Prostate gland (tissue), 2 donors: ENCODE data around the gene GNG2. TPM values are rescaled to one million over a fixed set of nuclear protein-coding genes. Genes with fewer than 3 reads are reported as not detected.

ENCODE experiments used
- DNase-seq: peaks from one replicate; pipeline ENCODE4 v3.0.0-alpha.2; 2019; ENCODE audit warnings: low spot score
- H3K27ac ChIP-seq, 2 donors: fragments of 200-600 bp; sonication (generic); 2 replicates each; pipeline ENCODE4 v1.5.1; 2017 to 2019
- H3K27me3 ChIP-seq: fragments of 200-600 bp; sonication (generic); replicated peaks from 2 replicates; pipeline ENCODE4 v1.5.1; 2019; ENCODE audit not compliant: insufficient read depth
- H3K36me3 ChIP-seq, 2 donors: fragments of 200-600 bp; sonication (generic); 1 replicate in 1 of 2; 2 replicates in 1 of 2; pipeline versions ENCODE4 v1.5.1 to v1.8.1; 2017 to 2019
- H3K4me1 ChIP-seq: fragments of 200-600 bp; sonication (generic); replicated peaks from 2 replicates; pipeline ENCODE4 v1.5.1; 2019
- H3K4me3 ChIP-seq, 2 donors: fragments of 200-600 bp; sonication (generic); 2 replicates each; pipeline ENCODE4 v1.5.1; 2017 to 2019
- H3K9me3 ChIP-seq: fragments of 200-600 bp; sonication (generic); 2 replicates; pipeline ENCODE4 v1.5.1; 2017
- CTCF ChIP-seq, 4 experiments: fragments of 200-600 bp in 2 of 4; fragments of 450-650 bp in 2 of 4; sonication (generic) in 2 of 4; IDR thresholded peaks; 1 replicate in 3 of 4; 2 replicates in 1 of 4; pipeline ENCODE4 v1.5.1; 2016 to 2019; ENCODE audit warnings: antibody characterized with exemption in 4 of 4, mild to moderate bottlenecking in 2 of 4, moderate library complexity in 2 of 4
- POLR2A ChIP-seq: fragments of 450-650 bp; IDR thresholded peaks from one replicate; pipeline ENCODE4 v1.6.1; 2016; ENCODE audit warnings: antibody characterized with exemption, mild to moderate bottlenecking
- POLR2AphosphoS5 ChIP-seq: sonication (generic); formaldehyde crosslinking; IDR thresholded peaks from one replicate; pipeline ENCODE4 v1.6.1; 2017; ENCODE audit warnings: antibody characterized with exemption
- WGBS: methylation state at CpG from one replicate; pipeline ENCODE4 v1.1.5; 2018; 5-methylcytosine and 5-hydroxymethylcytosine counted together
- intact Hi-C: fragments of 100-400 bp; cut with DNase I; formaldehyde crosslinking; loops from one replicate; pipeline ENCODE4 v1.14.2; 2022
- total RNA-seq, 2 donors: library from RNA; depleted of rRNA; stranded (reverse); fragments of >200 nt; gene quantifications; one replicate each; pipeline ENCODE4 v1.1.0, GENCODE V29; 2016

GNG2 gene
- total RNA-seq = 100 to 1,000 TPM in 1 of 2 donors, 1 to 10 TPM in 1; 2.7 to 120 TPM

DNA sequence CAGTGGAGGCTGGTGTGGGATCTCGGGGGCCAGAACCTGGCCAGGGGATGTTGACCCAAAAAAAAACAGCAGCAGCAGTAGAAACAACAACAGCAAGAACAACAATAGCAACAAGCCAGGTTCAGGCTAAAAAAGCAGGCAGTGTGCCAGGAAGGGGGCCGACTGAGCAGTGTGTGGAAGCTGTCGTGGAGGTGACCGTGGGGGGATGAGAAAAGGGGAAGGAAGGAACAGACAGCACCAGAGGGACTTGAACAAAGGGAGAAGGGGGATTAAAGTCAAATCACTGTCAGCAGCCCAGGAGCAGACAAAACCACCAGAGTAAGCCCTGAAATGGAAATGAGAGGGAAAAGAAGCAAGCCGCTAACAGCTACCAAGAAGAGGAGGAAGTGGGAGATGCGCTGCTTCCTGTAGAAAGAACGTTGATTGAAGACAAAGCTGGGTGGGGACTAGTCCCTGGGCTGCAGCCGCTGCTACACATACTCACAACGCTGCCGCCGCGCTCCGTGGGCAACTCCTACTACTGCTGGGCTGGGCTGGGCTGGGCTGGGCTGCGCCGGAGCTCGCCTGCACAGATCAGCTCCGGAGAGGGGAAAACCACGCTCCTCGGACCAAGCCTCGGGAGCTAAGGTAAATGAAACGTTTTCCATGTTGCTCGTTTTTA, at the start of gene GNG2:
TSS of gene GNG2 (plus strand) at position 449 of the 661 bp plus-strand sequence. CDS start 90,067 bp downstream, outside the sequence.
- H3K4me3 ChIP-seq = peak within 1 kb of the TSS; percentile 13 to 22
- peak within 1 kb of the TSS; percentile 3 to 41 for H3K27ac ChIP-seq
- peak; percentile 52 for DNase-seq
- no peaks in the 10 kb centered on the region for H3K36me3 ChIP-seq
- H3K27me3 ChIP-seq = no peaks in the 10 kb centered on the region
- H3K9me3 ChIP-seq = no peaks in the 10 kb centered on the region
- intact Hi-C loops = no loop called here
- 5% methylated on average over 22 of the region's 22 CpGs for WGBS
- no peaks in the 10 kb centered on the region for H3K4me1 ChIP-seq
- TF ChIP-seq CTCF (IDR thresholded peaks at IDR 0.05) = no peak
- TF ChIP-seq POLR2A = peak; percentile 19
- peak; percentile 17 for TF ChIP-seq POLR2AphosphoS5

- H3K4me1 ChIP-seq = no peaks in the 10 kb centered on the region
- H3K4me3 ChIP-seq = no peak overlapping the region
- TF ChIP-seq POLR2A (no peak), POLR2AphosphoS5 (no peak), CTCF (IDR thresholded peaks at IDR 0.05) (no peak)
- no peak for DNase-seq
- no peaks in the 10 kb centered on the region for H3K36me3 ChIP-seq
- intact Hi-C loops = no loop called here
- H3K9me3 ChIP-seq = no peaks in the 10 kb centered on the region
- no peaks in the 10 kb centered on the region for H3K27me3 ChIP-seq
- no peak overlapping the region for H3K27ac ChIP-seq
Observed at GRCh38 chr14:51811706-51812105, 48.7 kb upstream of the GNG2 start.

- no peaks in the 10 kb centered on the region for H3K27me3 ChIP-seq
- H3K36me3 ChIP-seq = no peaks in the 10 kb centered on the region
- no peak overlapping the region for H3K27ac ChIP-seq
- TF ChIP-seq POLR2A (no peak), POLR2AphosphoS5 (no peak), CTCF (IDR thresholded peaks at IDR 0.05) (no peak)
- no peaks in the 10 kb centered on the region for H3K4me1 ChIP-seq
- no peak for DNase-seq
- 85% methylated on average over 15 of the region's 15 CpGs for WGBS
- H3K9me3 ChIP-seq = no peaks in the 10 kb centered on the region
- intact Hi-C loops = no loop called here
- H3K4me3 ChIP-seq = no peak overlapping the region
Observed at GRCh38 chr14:51816031-51816430, 44.4 kb upstream of the GNG2 start.

GRCh38 chr14:51817326-51817725, 43.1 kb upstream of the GNG2 start:
- H3K27ac ChIP-seq = no peak overlapping the region
- no peak for DNase-seq
- 68% methylated on average over 2 of the region's 2 CpGs for WGBS
- no peak for TF ChIP-seq POLR2AphosphoS5
- no peak for TF ChIP-seq CTCF (IDR thresholded peaks at IDR 0.05)
- no peak for TF ChIP-seq POLR2A
- intact Hi-C loops = no loop called here
- H3K4me1 ChIP-seq = no peaks in the 10 kb centered on the region
- no peaks in the 10 kb centered on the region for H3K27me3 ChIP-seq
- H3K36me3 ChIP-seq = no peaks in the 10 kb centered on the region
- H3K4me3 ChIP-seq = no peak overlapping the region
- H3K9me3 ChIP-seq = no peaks in the 10 kb centered on the region

- Histone ChIP-seq H3K9me3 (no peaks in the 10 kb centered on the region), H3K36me3 (no peaks in the 10 kb centered on the region), H3K4me1 (no peaks in the 10 kb centered on the region), H3K27ac (no peak overlapping the region), H3K27me3 (no peaks in the 10 kb centered on the region), H3K4me3 (no peak overlapping the region)
- WGBS = 74% methylated on average over 9 of the region's 9 CpGs
- no peak for DNase-seq
- no peak for TF ChIP-seq POLR2A
- TF ChIP-seq POLR2AphosphoS5 = no peak
- TF ChIP-seq CTCF (IDR thresholded peaks at IDR 0.05) = no peak
- intact Hi-C loops = no loop called here
Observed at GRCh38 chr14:51818748-51819380, 41.5 kb upstream of the GNG2 start.
